GM12892 (cell line): ENCODE results near the gene ADNP.
A peak's percentile ranks its signal among the peaks of the same experiment; 100 is the strongest.

Experiments
- POLR2A ChIP-seq: IDR thresholded peaks from 2 replicates; pipeline ENCODE4 v1.6.1; 2011; ENCODE audit warnings: low read depth, low read length, control low read depth
- POLR2AphosphoS5 ChIP-seq: IDR thresholded peaks from 2 replicates; pipeline ENCODE4 v1.6.1; 2011; ENCODE audit warnings: low read depth, low read length, control low read depth

DNA sequence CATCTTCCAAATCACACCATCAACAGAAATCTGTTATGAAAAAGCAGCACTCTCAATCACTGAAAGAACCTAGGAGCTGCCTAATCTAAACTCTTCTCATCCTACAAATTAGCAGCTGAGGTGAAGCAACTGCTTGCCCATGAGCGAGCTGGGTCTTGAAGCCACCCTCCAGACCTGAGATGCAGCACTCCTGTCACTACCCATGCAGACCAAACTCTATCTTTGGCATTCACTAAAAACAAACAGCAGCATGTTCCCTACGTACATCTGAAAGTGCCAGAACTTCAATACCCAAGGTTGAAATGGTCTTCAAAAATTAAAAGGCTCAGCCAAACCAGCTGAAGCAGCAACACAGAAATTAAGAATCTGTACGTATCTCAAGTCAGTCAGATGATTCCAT, 14.3 kb downstream of the ADNP start:
- 0 out of 2 replicates have a peak, but pooled peaks have one; percentile 21 for TF ChIP-seq POLR2AphosphoS5
- TF ChIP-seq POLR2A, result no peak
